Chondrocyte (in vitro differentiated cells): Measurements from ENCODE around the gene ZDHHC14. TPM values are rescaled to one million over a fixed set of nuclear protein-coding genes. Genes with fewer than 3 reads are reported as not detected.
"Not testable (repeated sequence)": the region's sequence is repeated elsewhere in the genome, so short reads cannot be mapped to it uniquely, and the experiment has no call there.

Experiments used
- DNase-seq: peaks from one replicate; pipeline ENCODE4 v3.0.0; 2021; ENCODE audit warnings: mixed read lengths, low spot score
- H3K27ac Mint-ChIP-seq: one replicate; pipeline ENCODE4 v1.8.0; 2021; ENCODE audit warnings: mild to moderate bottlenecking, moderate library complexity, mixed read lengths; ENCODE audit not compliant: unreplicated experiment
- H3K27me3 Mint-ChIP-seq: 2 replicates; pipeline ENCODE4 v1.8.0; 2021; ENCODE audit warnings: low read depth, mixed read lengths
- H3K36me3 Mint-ChIP-seq: 2 replicates; pipeline ENCODE4 v1.8.0; 2021; ENCODE audit warnings: low read depth, mixed read lengths
- H3K4me1 Mint-ChIP-seq: 2 replicates; pipeline ENCODE4 v1.8.0; 2021; ENCODE audit warnings: low read depth, mild to moderate bottlenecking, mixed read lengths
- H3K4me3 Mint-ChIP-seq: one replicate; pipeline ENCODE4 v1.8.0; 2021; ENCODE audit warnings: mild to moderate bottlenecking, moderate library complexity, mixed read lengths; ENCODE audit not compliant: unreplicated experiment
- H3K9me3 Mint-ChIP-seq: 2 replicates; pipeline ENCODE4 v1.8.0; 2021; ENCODE audit warnings: low read depth, mixed read lengths
- CTCF ChIP-seq: fragments of 200-600 bp; sonication (generic); IDR thresholded peaks from 2 replicates; pipeline ENCODE4 v1.5.0; 2021; ENCODE audit warnings: antibody characterized with exemption, mild to moderate bottlenecking, moderate library complexity
- total RNA-seq: library from RNA; stranded (reverse); gene quantifications from 3 replicates; pipeline ENCODE4 v1.2.1, GENCODE V29; 2021

Gene ZDHHC14
- total RNA-seq, 1 donor from 2014 or later: 8.4 TPM

GRCh38 chr6:157571950-157572349, 191.0 kb downstream of the ZDHHC14 start:
- no peak overlapping the region for H3K27ac Mint-ChIP-seq
- no peaks in the 10 kb centered on the region for H3K27me3 Mint-ChIP-seq
- no peak overlapping the region for H3K4me3 Mint-ChIP-seq
- no peak for DNase-seq
- H3K36me3 Mint-ChIP-seq: no peaks in the 10 kb centered on the region
- peaks cover 7% of the 10 kb centered on the region for H3K9me3 Mint-ChIP-seq
- H3K4me1 Mint-ChIP-seq: no peaks in the 10 kb centered on the region
- TF ChIP-seq CTCF: no peak

GRCh38 chr6:157574851-157575424, 193.9 kb downstream of the ZDHHC14 start:
- no peak overlapping the region for H3K4me3 Mint-ChIP-seq
- no peak for TF ChIP-seq CTCF
- peaks cover 3% of the 10 kb centered on the region for H3K36me3 Mint-ChIP-seq
- no peaks in the 10 kb centered on the region for H3K27me3 Mint-ChIP-seq
- DNase-seq: no peak
- H3K9me3 Mint-ChIP-seq: peaks cover 5% of the 10 kb centered on the region
- H3K4me1 Mint-ChIP-seq: no peaks in the 10 kb centered on the region
- no peak overlapping the region for H3K27ac Mint-ChIP-seq

- Mint-ChIP-seq H3K4me3 (no peak overlapping the region), H3K9me3 (peaks cover 5% of the 10 kb centered on the region), H3K4me1 (no peaks in the 10 kb centered on the region), H3K36me3 (peaks cover 3% of the 10 kb centered on the region), H3K27me3 (no peaks in the 10 kb centered on the region), H3K27ac (no peak overlapping the region)
- TF ChIP-seq CTCF: no peak
- no peak for DNase-seq
These were observed 194.6 kb downstream of the ZDHHC14 start for GRCh38 chr6:157575436-157576145.

DNA sequence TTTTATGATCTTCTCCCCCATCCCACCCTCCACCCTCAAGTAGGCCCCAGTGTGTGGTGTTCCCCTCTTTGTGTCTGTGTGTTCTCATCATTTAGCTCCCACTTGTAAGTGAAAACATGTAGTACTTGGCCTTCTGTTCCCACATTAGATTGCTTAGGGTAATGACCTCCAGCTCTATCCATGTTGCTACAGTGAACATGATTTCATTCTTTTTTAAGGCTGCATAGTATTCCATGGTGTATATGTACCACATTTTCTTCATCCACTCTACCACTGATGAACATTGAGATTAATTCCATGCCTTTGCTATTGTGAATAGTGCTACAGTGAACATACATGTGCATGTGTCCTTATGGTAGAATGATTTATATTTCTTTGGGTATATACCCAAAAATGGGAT, 196.0 kb downstream of the ZDHHC14 start:
- DNase-seq, H3K4me3 Mint-ChIP-seq, H3K36me3 Mint-ChIP-seq, H3K27ac Mint-ChIP-seq, H3K4me1 Mint-ChIP-seq, H3K27me3 Mint-ChIP-seq, H3K9me3 Mint-ChIP-seq: not testable (repeated sequence)

DNA sequence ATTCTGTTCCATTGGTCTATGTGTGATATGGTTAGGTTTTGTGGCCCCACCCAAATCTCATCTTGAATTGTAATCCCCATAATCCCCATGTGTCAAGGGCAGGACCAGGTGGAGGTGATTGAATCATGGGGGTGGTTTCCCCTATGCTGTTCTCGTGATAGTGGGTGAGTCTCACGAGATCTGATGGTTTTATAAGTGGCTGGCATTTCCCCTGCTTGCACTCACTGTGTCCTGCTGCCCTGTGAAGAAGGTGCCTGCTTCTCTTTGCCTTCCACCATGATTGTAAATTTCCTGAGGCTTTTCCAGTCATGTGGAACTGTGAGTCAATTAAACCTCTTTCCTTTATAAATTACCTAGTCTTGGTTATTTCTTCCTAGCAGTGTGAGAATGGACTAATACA, 197.5 kb downstream of the ZDHHC14 start:
- not testable (repeated sequence) for DNase-seq, H3K27ac Mint-ChIP-seq, H3K36me3 Mint-ChIP-seq, H3K27me3 Mint-ChIP-seq, H3K4me1 Mint-ChIP-seq, H3K4me3 Mint-ChIP-seq
- H3K9me3 Mint-ChIP-seq: peaks cover 16% of the 10 kb centered on the region

- no peaks in the 10 kb centered on the region for H3K4me1 Mint-ChIP-seq
- peaks cover 5% of the 10 kb centered on the region for H3K36me3 Mint-ChIP-seq
- no peak overlapping the region for H3K4me3 Mint-ChIP-seq
- no peak for DNase-seq
- H3K27me3 Mint-ChIP-seq: no peaks in the 10 kb centered on the region
- H3K9me3 Mint-ChIP-seq: peaks cover 16% of the 10 kb centered on the region
- no peak overlapping the region for H3K27ac Mint-ChIP-seq
- no peak for TF ChIP-seq CTCF
These were observed 198.6 kb downstream of the ZDHHC14 start for GRCh38 chr6:157579467-157580031.
